ENCODE data around the gene UGCG.

Gene UGCG

GRCh38 chr9:111970827-111971226, 74.2 kb downstream of the UGCG start:
- no peak for TF ChIP-seq CTCF (IDR thresholded peaks at IDR 0.05; ENCODE audit: extremely low read depth, missing control alignments)
- no peak for DNase-seq (ENCODE audit: low spot score)

- no peak for TF ChIP-seq CTCF (IDR thresholded peaks at IDR 0.05; ENCODE audit: extremely low read depth, missing control alignments)
- no peak for DNase-seq (ENCODE audit: low spot score)
Measured at GRCh38 chr9:111974092-111974681, 77.6 kb downstream of the UGCG start.

GRCh38 chr9:111975709-111976108, 79.1 kb downstream of the UGCG start:
- TF ChIP-seq CTCF (IDR thresholded peaks at IDR 0.05; ENCODE audit: extremely low read depth, missing control alignments): no peak
- DNase-seq (ENCODE audit: low spot score): no peak

GRCh38 chr9:111978616-111979015, 82.0 kb downstream of the UGCG start:
- no peak for DNase-seq (ENCODE audit: low spot score)
- TF ChIP-seq CTCF (IDR thresholded peaks at IDR 0.05; ENCODE audit: extremely low read depth, missing control alignments): no peak

- DNase-seq (ENCODE audit: low spot score): no peak
- no peak for TF ChIP-seq CTCF (IDR thresholded peaks at IDR 0.05; ENCODE audit: extremely low read depth, missing control alignments)
Measured at GRCh38 chr9:111979561-111979960, 82.9 kb downstream of the UGCG start.

GRCh38 chr9:111980398-111980797, 83.8 kb downstream of the UGCG start:
- DNase-seq (ENCODE audit: low spot score): no peak
- TF ChIP-seq CTCF (IDR thresholded peaks at IDR 0.05; ENCODE audit: extremely low read depth, missing control alignments): no peak

GRCh38 chr9:111983484-111983908, 86.9 kb downstream of the UGCG start:
- TF ChIP-seq CTCF (IDR thresholded peaks at IDR 0.05; ENCODE audit: extremely low read depth, missing control alignments): no peak
- DNase-seq (ENCODE audit: low spot score): peak; percentile 46

Data from GM20000 (cell line).